ENCODE results near the gene UNK. TPM values are rescaled to one million over a fixed set of nuclear protein-coding genes. Genes with fewer than 3 reads are reported as not detected.
A peak's percentile ranks its signal among the peaks of the same experiment; 100 is the strongest.
"Not testable (repeated sequence)": the region's sequence is repeated elsewhere in the genome, so short reads cannot be mapped to it uniquely, and the experiment has no call there.

The UNK gene
- total RNA-seq, 1 donor from 2014 or later: 21.2 TPM

DNA sequence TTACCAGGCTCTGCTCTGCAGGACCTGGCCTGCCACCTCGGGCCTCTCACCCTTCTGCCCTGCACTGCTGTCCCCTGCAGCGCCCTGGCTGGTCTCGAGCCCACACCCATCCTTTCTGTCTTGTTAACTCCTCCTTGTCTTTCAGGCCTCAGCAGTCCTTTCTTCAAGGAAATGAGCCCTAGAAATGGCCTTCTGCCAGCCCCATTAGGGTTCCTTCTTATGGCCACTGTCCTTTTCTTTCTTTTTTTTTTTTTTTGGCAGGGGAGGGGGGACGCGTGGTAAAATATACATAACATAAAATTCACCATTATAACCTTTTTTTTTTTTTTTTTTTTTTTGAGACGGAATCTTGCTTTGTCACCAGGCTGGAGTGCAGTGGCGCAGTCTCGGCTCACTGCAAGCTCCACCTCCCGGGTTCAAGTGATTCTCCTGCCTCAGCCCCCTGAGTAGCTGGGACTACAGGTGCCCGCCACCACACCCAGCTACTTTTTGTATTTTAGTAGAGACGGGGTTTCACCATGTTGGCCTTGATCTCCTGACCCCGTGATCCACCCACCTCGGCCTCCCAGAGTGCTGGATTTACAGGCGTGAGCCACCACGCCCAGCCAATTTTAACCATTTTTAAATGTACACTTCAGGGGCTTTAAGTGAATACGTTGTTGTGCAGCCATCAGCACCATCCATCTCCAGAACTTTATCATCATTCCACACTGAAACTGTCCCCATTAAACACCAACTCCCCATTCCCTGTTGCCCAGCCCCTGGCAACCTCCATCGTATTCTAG lies 81.0 kb downstream of the UNK start:
- peak in 1 of 2 donors; percentile 3 for DNase-seq (ENCODE audit: low spot score in 2 of 2)
- not testable (repeated sequence) for FAIRE-seq

DNA sequence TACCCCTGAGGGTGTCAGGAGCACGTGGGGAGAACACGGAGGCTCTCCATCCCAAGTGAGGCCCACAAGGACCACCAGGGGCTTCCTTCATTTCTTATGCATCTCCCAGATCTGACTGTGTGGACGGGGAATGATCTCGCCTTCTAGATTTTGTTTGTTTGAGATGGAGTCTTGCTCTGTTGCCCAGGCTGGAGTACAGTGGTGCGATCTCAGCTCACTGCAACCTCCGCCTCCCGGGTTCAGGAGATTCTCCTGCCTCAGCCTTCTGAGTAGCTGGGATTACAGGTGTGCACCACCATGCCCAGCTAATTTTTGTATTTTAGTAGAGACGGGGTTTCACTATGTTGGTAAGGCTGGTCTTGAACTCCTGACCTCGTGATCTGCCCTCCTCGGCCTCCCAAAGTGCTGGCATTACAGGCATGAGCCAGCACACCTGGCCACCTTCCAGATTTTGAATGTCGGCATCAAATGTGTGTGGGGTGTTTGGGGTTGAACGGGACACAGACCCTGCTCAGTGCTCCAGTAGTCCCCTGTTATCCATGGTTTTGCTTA lies 84.2 kb downstream of the UNK start:
- DNase-seq (ENCODE audit: low spot score in 2 of 2); FAIRE-seq: not testable (repeated sequence)

DNA sequence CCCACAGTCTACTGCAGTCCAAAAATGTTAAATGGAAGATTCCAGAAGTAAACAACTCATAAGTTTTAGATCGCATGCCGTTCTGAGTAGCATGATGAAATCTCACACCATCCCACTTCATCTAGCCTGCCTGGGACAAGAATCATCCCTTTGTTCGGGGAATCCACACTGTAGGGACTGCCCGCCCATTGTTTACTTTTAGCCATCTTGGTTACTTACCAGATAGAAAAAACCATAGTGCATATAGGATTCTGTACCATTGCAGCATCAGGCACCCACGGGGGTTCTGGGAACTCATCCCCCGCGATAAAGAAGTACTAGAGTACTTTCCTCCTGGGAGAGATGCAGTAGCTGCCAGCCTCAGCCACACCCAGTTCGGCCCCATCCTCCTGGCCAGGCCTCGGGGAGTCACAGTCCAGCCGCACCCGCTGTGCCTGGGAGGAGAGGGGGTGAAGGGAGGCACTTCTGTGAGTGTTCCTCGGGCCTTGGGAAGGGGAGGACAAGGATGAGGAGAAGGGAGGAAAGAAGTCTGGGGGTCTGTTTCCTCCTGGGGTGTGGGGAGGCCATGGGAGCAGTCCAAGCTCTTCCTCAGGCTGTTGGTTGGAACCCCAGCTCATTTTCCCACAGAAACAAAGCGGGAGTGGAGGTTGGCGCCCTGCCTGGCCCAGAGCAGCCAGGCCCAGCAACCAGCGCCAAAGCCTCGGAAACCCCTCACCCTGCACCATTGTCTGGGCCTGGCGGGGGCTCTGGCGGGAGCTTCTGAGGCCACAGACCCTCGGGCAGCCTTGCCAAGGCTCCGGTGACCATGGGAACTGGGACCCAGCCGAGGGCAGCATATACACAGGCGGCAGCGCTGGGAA lies 84.9 kb downstream of the UNK start:
- FAIRE-seq (no peak), DNase-seq (ENCODE audit: low spot score in 2 of 2) (no peak)

DNA sequence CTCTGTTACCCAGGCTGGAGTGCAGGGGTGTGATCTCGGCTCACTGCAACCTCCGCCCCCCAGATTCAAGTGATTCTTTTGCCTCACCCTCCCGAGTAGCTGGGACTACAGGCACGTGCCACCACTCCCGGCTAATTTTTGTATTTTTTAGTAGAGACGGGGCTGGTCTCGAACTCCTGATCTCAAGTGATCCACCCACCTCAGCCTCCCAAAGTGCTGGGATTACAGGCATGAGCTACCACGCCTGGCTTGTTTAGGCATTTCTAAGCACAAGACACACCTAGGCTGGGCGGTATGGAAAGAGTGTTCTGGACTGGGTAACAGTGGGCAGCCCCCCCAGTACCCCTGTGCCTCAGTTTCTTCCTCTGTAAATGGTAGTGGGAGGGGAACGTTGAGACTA lies 85.6 kb downstream of the UNK start:
- DNase-seq (ENCODE audit: low spot score in 2 of 2); FAIRE-seq: not testable (repeated sequence)

DNA sequence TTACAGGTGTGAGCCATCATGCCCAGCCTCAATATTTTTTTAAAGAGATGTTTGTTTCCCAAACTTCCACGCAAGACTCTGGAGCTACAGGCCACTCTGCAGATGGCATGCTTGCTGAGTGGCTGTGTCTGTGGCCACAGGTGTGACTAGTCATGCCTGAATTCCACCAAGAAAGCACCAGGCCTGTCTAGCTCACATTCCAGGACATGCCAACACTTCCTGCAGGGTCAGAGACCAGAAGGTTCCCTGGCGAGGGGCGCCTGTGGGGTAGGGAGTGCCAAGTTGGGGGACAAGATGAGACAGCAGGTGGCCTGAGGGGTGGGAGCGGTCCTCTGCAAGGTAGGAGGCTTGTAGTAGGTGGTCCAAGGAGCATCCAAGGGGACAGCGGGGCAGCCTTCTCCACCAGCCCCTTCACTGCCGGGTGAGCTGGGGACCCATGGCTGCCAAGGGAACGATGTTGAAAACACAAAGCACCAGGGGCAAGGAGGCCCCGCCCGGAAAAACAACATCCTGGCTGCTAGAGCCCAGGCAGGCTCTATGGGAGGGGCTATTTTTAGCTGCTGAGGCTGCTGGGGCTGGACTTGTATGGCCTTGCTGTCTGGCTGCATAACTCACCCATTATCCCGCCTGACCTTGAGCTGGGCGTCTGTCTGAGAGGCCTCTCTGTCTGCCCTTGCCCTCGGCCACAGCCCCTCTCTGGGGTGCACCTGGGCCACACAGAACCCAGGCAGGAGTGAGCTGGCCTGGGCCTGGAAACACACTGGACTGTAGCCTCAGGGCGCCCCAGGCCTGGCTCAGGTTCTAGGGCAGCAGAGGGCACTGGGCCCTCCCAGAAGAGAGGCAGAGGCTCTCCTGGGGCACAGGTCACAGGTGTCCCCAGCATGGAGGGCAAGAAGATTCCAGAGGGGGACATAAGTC lies 88.1 kb downstream of the UNK start:
- DNase-seq (ENCODE audit: low spot score in 2 of 2) (peak in 1 of 2 donors; percentile 42), FAIRE-seq (no peak)

DNA sequence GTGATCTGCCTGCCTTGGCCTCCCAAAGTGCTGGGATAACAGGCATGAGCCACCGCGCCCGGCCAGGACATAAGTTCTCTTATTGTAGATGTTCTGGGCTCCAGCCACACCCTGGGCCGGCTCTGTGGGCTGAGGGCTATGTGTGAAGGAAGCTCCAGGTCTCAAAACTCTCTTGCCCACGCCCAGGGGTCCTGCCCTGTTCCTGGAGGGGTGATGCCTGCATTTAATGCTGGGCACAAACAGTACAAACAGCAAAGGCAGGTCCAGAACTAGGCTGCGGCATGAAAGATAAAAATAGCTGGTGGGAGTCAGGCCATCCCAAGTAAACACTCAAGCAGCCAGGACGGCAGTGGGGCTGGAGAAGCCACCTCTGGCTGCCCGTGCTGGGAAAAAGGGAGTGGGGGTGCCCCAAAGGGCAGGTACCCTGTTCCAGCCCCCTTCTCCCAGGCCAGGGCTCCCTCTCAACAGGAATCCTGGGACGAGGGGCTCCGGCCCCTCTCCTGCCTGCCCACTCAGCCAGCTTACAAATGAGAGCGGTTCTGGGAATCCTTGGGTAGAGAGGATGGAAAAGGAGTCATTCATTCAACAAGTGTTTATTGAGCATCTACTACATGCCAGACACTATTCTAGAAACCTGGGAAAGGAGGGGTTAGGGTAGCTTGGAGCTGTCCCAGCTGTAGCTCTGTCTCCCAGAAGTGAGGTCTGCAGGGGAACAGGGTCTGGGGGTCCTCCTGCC lies 89.1 kb downstream of the UNK start:
- FAIRE-seq (no peak), DNase-seq (ENCODE audit: low spot score in 2 of 2) (peak in 1 of 2 donors; percentile 2)

DNA sequence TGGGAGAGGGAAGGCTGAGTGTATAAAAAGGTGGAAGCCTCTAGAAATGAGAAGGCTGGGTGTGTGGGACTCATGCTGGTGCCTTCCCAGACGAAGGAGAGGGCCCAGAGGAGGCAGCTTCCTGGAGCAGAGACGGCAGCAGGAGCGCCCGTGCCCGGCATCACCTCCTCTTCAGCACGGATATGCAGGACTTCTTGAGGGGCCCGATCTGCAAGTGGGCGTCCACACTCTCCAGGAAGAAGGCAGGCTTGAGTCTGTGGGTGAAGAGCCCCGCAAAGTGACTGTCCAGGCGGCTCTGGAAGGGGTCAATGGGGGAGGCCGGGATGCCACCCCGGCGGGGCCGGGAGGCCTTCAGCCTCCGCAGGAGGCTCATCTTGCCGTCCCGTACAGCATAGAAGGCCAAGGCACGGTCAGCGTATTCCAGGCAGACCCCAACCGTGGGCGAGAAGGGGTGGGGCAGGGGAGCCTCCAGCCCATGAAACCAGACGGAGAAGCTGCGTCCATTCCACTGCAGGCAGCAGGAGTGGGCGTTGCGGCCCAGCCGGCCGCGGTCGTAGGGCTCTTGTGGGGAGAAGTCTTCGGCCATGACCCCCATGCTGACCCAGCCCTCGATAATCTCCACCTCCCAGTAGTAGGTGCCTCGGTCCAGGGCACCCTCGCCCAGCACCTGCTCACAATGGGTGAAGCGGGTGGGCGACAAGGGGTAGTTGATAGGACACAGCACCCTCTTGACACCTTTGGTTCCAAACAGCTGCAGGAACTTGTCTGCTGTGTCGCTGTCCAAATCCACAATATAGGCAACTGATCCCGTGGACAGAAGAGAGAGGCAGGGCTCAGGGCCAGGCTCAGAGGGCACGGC lies 89.9 kb downstream of the UNK start:
- no peak for FAIRE-seq

More for the DNA sequence above, 89.9 kb downstream of the UNK start:
- DNase-seq (ENCODE audit: low spot score in 2 of 2): peak in 1 of 2 donors; percentile 10

Other genes with a start within 250 kb of the UNK start
- 19.6 TPM for gene MYO15B, start 197.0 kb upstream of the UNK start, total RNA-seq
- gene SMIM5, start 151.4 kb upstream of the UNK start, total RNA-seq: under 0.01 TPM
- gene RECQL5, start 117.7 kb upstream of the UNK start, total RNA-seq: 6.1 TPM
- 39.9 TPM for gene SAP30BP, start 117.5 kb upstream of the UNK start, total RNA-seq
- gene ITGB4, start 63.3 kb upstream of the UNK start, total RNA-seq: 1.2 TPM
- 13.5 TPM for gene GALK1, start 19.6 kb upstream of the UNK start, total RNA-seq
- 0.41 TPM for gene UNC13D, start 59.6 kb downstream of the UNK start, total RNA-seq
- gene WBP2, start 70.5 kb downstream of the UNK start, total RNA-seq: 22.0 TPM
- 13.9 TPM for gene TRIM47, start 93.8 kb downstream of the UNK start, total RNA-seq
- gene TRIM65, start 112.1 kb downstream of the UNK start, total RNA-seq: 11.8 TPM
- gene MRPL38, start 120.1 kb downstream of the UNK start, total RNA-seq: 32.2 TPM
- 11.4 TPM for gene FBF1, start 156.2 kb downstream of the UNK start, total RNA-seq
- gene ACOX1, start 194.4 kb downstream of the UNK start, total RNA-seq: 98.2 TPM
- gene TEN1, start 194.4 kb downstream of the UNK start, total RNA-seq: 4.9 TPM
- gene CDK3, start 216.0 kb downstream of the UNK start, total RNA-seq: 0.41 TPM
- gene EVPL, start 242.5 kb downstream of the UNK start, total RNA-seq: not detected

Data from frontal cortex (tissue), 4 donors.